HG03060 (cell line): ENCODE results near the gene F3.
"Not testable (repeated sequence)": the region's sequence is repeated elsewhere in the genome, so short reads cannot be mapped to it uniquely, and the experiment has no call there.

Experiments
- ATAC-seq: cut with Tn5 transposase; IDR thresholded peaks from one replicate; pipeline ENCODE4 v1.9.1; 2021; ENCODE audit warnings: low read depth, moderate number of reproducible peaks; ENCODE audit not compliant: unreplicated experiment

F3 gene

DNA sequence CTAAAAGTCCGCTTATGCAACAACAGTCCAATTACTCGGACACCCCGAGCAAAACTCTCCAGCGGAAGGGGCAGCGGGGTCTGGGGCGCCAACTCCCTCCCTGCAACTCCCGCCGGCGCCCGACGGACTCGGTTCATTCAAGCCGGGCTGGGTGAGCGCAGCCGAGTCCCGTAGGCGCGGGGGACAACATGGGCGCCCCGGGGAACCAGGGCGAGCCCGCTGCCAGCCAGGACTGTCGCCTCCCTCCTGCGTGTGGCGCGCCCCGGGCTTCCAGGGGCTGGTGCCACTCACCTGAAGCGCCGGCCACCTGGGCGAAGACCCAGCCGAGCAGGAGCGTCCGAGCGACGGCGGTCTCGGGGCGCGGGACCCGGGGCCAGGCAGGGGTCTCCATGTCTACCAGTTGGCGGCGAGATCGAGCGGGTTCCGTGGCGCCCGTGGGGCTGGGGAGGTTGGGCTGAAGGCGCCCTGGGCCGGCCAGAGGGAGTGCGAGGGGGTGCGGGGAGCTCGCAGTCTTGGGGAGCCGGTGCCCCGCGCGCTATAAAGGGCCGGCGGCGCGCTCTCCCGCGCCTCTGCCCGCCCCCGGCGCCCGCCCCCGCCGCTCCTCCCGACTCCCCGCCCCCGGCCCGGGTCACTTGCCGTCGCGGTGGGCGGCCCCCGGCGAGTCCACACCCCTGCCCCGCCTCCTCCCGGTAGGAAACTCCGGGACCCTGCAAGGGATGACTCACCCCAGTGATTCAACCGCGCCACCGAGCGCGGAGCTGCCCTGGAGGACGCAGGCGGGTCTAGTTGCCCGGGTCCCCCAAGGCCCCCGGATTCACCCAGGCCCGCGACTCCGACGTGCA, at the start of gene F3:
Gene F3, minus strand, starts transcription at position 514 of the 842 bp plus-strand sequence. Its CDS starts 123 bp downstream, at position 391.
- no peak for ATAC-seq

DNA sequence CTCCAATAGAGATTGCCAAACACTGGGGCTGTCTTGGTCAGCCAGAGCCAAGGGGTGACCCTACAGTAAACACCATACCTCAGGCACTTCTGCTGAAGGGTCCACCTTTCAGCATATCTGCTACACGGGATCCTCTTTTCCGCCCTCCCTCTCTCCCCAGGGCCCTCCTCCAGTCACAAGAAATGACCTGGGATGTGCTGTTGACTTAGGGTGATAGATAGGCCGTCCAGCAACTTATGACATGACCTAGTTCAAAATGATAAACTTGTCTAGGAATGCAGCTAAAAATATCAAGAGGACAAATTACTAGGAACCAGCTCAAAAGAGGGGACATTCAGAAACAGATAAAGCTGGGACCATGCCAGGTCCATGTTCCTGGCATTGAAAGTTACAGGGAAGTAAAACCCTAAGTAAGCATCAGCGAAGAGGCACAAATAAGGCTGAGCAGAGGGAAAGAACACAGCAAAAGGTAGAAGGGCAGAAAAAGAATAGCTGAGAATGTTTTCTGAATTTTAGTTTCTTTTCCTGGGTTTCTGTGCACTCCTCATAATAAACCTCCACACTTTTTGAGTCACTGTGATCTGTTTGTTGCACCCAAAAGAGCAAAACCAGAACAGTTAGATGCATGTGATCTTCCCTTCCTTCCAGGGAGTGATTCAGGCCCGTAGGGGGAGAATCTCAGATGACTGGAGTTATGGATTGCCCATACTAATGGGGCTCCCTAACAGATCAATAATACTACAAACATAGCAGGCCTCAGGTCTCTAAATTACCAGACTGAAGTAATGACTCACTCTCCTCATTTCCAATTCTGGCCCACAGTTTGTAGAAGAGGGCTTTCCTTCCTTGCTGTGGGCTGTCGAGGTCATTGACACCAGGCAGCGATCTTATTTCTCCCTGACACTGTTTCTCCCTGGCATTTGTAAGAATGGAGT, 48.9 kb upstream of the F3 start:
- no peak for ATAC-seq

- ATAC-seq: no peak
Measured at GRCh38 chr1:94589728-94590127, 48.2 kb upstream of the F3 start.

- no peak for ATAC-seq
Measured at GRCh38 chr1:94582565-94582964, 41.0 kb upstream of the F3 start.

- no peak for ATAC-seq
Measured at GRCh38 chr1:94580367-94581115, 39.0 kb upstream of the F3 start.

DNA sequence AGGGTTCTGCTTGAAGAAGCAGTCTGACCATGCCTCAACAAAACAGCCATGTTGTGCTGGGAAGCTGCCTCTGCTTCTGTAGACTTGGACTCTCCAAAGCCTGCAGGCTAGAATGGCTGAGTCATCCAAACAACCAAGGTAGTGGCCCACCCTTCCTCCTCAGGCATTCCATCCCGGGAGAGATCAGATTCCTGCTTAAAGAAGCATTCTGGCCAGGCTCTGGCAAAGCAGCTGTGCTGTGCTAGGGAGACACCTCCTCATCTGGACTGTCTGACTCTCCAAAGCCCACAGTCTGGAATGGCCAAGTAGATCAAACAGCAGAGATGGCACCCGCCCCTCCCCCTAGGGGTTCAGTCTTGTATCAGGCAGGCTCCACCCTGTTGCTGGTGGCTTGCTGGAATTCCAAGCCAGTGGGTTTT, 38.3 kb upstream of the F3 start:
- no peak for ATAC-seq

DNA sequence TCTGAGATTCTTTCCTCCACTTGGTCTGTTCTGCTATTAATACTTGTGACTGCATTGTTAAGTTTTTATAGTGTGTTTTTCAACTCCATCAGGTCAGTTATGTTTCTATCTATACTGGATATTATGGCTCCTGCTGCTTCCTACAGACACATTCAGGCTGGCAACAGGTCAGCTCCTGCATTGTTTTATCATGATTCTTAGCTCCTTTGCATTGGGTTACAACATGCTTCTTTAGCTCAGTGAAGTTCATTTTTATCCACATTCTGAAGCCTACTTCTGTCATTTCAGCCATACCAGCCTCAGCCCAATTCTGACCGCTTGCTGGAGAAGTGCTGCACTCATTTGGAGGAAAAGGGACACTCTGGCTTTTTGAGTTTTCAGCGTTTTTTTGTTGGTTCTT, 37.3 kb upstream of the F3 start:
- ATAC-seq: no peak

GRCh38 chr1:94573917-94574316, 32.4 kb upstream of the F3 start:
- not testable (repeated sequence) for ATAC-seq

GRCh38 chr1:94572780-94573179, 31.2 kb upstream of the F3 start:
- ATAC-seq: no peak

GRCh38 chr1:94570965-94571364, 29.4 kb upstream of the F3 start:
- ATAC-seq: not testable (repeated sequence)

DNA sequence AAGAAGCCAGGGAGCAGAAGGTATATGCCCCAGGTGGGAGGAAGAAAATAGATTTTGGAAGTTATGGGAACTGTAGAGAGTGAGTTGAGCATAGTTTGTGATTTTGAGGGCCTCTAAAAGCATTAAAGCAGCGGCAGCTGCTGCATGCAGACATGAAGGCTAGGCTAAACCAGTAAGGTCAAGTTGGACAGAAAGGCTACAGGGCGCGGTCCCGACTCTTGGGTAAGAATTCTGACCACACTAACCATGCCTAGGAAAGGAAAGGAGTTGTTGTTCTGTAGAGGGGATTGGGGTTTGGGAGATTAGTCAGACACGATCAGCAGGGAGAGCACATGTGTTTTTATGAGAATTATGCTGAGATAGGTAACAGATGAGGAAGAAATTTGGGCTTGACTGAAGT, 27.2 kb upstream of the F3 start:
- ATAC-seq: not testable (repeated sequence)

DNA sequence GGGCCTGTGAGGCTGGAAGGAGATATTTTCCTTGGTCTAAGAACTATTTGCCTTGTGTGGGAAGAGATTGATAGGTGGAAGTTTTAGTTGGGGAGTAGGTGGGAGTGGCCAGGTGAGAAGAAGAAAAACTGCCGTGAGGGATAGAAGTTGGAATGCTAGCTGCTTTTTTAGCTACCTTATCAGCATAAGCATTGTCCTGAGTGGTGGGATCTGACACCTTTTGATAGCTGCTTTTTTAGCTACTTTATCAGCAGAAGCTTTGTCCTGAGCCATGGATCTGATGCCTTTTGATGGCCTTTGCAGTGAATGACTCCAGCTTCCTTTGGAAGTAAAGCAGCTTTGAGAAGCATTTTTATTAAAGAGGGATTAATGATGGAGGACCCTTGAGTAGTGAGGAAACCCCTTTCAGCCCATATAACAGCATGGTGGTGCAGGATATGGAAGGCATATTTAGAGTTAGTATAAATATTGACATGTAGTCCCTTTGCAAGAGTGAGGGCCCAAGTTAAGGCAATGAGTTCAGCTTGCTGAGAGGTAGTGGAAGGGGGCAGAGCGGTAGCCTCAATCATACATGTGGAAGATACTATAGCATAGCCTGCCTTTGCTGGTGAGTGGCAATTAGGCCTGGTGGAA, 26.5 kb upstream of the F3 start:
- ATAC-seq: not testable (repeated sequence)

GRCh38 chr1:94566436-94566835, 24.9 kb upstream of the F3 start:
- not testable (repeated sequence) for ATAC-seq

DNA sequence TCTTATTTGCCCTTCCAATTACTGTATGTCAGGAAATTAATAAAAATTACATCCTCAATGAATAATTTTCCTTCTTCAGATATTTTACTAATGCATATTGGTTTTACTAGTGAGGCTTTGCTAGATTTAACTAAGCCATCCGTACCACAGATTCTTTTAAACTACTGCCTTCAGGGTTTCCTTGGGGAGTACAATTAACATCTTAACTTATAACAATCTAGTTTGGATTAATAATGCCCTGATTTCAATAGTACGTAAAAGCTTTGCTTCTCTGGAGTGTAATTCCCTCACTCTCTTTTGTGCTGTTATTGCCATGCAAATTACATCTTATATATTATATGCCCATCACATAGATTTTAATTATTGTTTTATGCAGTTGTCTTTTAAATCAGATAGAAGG, 24.3 kb upstream of the F3 start:
- no peak for ATAC-seq

DNA sequence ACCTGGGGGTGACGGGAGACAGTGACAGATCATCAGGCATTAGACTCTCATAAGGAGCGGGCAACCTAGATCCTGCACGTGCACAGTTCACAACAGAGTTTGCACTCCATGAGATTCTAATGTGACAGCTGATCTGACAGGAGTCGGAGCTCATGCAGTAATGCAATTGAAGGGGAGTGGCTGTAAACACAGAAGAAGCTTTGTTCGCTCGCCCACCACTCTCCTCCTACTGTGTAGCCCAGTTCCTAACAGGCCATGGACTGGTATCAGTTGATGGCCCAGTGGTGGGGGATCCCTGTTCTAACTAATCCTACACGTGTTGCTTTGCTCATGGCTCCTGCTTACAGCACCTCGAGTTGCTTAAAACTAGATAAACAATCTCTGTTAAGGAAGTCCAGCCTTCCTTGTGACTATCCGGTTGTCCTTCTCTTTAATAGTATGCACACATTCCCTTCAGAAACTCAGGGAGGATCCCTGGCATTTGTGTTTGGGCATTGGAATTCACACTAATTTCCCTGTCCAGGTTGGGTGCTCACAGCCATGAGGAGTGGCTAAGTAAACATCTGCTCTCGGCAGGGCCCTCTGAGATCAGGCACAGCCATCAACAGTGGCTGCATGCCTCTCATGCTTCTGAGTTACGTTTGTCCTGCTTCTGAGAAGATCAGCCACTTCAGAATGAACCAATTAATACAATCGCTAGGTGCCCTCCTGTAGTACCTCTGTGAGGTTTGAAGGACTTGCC, 21.1 kb upstream of the F3 start:
- ATAC-seq: no peak

GRCh38 chr1:94560333-94560732, 18.8 kb upstream of the F3 start:
- no peak for ATAC-seq

DNA sequence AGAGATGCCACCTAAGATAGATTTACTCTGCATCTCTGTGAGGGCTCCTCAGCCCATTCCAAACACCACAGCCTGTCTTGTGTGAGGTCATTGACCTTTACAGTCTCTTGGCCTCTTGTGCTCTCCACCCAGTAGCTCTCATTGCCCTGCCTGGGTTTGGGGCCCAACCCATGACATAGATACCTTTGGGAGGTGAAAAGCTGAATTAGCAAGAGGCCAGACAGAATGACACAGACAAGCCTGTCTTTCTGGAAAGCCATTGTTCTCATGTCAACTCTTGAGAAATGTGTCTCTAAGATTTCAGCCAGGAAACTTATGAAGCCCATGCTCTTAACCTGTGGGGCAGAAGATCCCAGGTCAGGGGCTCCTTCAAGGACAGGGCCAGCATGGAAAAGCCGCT, 18.4 kb upstream of the F3 start:
- ATAC-seq: no peak

DNA sequence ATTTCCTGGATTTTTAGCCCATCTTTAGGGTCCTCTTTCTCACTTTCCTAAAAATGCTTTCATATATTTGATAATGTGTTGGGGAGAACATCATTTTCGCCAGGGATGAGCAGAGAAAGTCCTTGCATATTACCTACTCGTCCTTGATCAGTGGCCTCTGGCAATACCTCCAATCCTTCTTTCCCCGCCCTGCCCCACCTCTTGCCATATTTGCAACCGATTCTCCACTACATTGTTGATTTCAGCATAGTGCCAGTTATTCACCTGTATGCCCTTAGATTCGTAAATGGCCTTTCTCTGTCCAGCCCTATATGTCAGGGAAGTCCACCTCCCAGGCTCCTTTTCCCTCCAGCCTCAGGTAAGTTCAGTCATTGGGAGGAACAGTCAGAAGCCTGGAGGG, 13.5 kb upstream of the F3 start:
- no peak for ATAC-seq

- no peak for ATAC-seq
Measured at GRCh38 chr1:94554580-94554979, 13.0 kb upstream of the F3 start.

- no peak for ATAC-seq
Measured at GRCh38 chr1:94553931-94554330, 12.4 kb upstream of the F3 start.
